Measurements from ENCODE around the gene CDC27.
"Not testable (repeated sequence)": the region's sequence is repeated elsewhere in the genome, so short reads cannot be mapped to it uniquely, and the experiment has no call there.

The CDC27 gene

GRCh38 chr17:47126835-47127234, 62.3 kb downstream of the CDC27 start:
- H2AK5ac ChIP-seq (ENCODE audit: low read length, severe bottlenecking); H4K91ac ChIP-seq (ENCODE audit: low read length); H3K23ac ChIP-seq (ENCODE audit: low read length in 2 of 2); H3K27me3 ChIP-seq (ENCODE audit: control insufficient read depth in 1 of 2, insufficient read depth in 1 of 2, low read length in 2 of 2); H2BK15ac ChIP-seq (ENCODE audit: low read depth, poor library complexity, severe bottlenecking); H3K18ac ChIP-seq (ENCODE audit: low read depth in 1 of 2, low read length in 2 of 2); H3K9me3 ChIP-seq (ENCODE audit: control insufficient read depth, low read length); DNase-seq; H2AFZ ChIP-seq (ENCODE audit: low read depth, low read length); H3K4me1 ChIP-seq (ENCODE audit: control insufficient read depth, insufficient read depth, low read depth, low read length); H3K14ac ChIP-seq (ENCODE audit: low read length in 2 of 2); H3K79me1 ChIP-seq (replicated peaks; ENCODE audit: low read length, poor library complexity, severe bottlenecking); H3K9ac ChIP-seq (ENCODE audit: low read length); H2BK12ac ChIP-seq (ENCODE audit: low read length in 2 of 2); H3K4me2 ChIP-seq (ENCODE audit: low read length, poor library complexity, severe bottlenecking); H3K4ac ChIP-seq (ENCODE audit: low read depth in 1 of 2, low read length in 2 of 2); H2BK120ac ChIP-seq (ENCODE audit: low read depth, low read length); H3K4me3 ChIP-seq (ENCODE audit: insufficient read depth in 1 of 2, low read depth in 1 of 2, low read length in 2 of 2); H3K27ac ChIP-seq (ENCODE audit: low read length, poor library complexity, severe bottlenecking): not testable (repeated sequence)
- Histone ChIP-seq H3K36me3 (ENCODE audit: control insufficient read depth in 1 of 2, insufficient read depth in 2 of 2, low read depth in 1 of 2, low read length in 2 of 2) (peaks cover 38 to 87% of the 10 kb centered on the region in 2 experiments), H2BK5ac (ENCODE audit: low read depth, low read length, poor library complexity, severe bottlenecking) (peak overlapping the region; percentile 44), H4K8ac (ENCODE audit: low read length) (peak overlapping the region; percentile 37)
- 100% methylated on average over 3 of the region's 3 CpGs for WGBS

GRCh38 chr17:47123262-47123661, 65.8 kb downstream of the CDC27 start:
- not testable (repeated sequence) for H3K4me2 ChIP-seq (ENCODE audit: low read length, poor library complexity, severe bottlenecking); H2AFZ ChIP-seq (ENCODE audit: low read depth, low read length); H3K18ac ChIP-seq (ENCODE audit: low read depth in 1 of 2, low read length in 2 of 2); H2BK12ac ChIP-seq (ENCODE audit: low read length in 2 of 2); H2BK15ac ChIP-seq (ENCODE audit: low read depth, poor library complexity, severe bottlenecking); H3K14ac ChIP-seq (ENCODE audit: low read length in 2 of 2); H2AK5ac ChIP-seq (ENCODE audit: low read length, severe bottlenecking); H3K4me3 ChIP-seq (ENCODE audit: insufficient read depth in 1 of 2, low read depth in 1 of 2, low read length in 2 of 2); H4K91ac ChIP-seq (ENCODE audit: low read length); H3K9me3 ChIP-seq (ENCODE audit: control insufficient read depth, low read length); H3K79me1 ChIP-seq (replicated peaks; ENCODE audit: low read length, poor library complexity, severe bottlenecking); H2BK120ac ChIP-seq (ENCODE audit: low read depth, low read length); DNase-seq; H3K27ac ChIP-seq (ENCODE audit: low read length, poor library complexity, severe bottlenecking); H3K4me1 ChIP-seq (ENCODE audit: control insufficient read depth, insufficient read depth, low read depth, low read length); H4K8ac ChIP-seq (ENCODE audit: low read length); H3K4ac ChIP-seq (ENCODE audit: low read depth in 1 of 2, low read length in 2 of 2); H3K23ac ChIP-seq (ENCODE audit: low read length in 2 of 2); H3K9ac ChIP-seq (ENCODE audit: low read length); H3K27me3 ChIP-seq (ENCODE audit: control insufficient read depth in 1 of 2, insufficient read depth in 1 of 2, low read length in 2 of 2); H2BK5ac ChIP-seq (ENCODE audit: low read depth, low read length, poor library complexity, severe bottlenecking)
- peaks cover 30 to 88% of the 10 kb centered on the region in 2 experiments for H3K36me3 ChIP-seq (ENCODE audit: control insufficient read depth in 1 of 2, insufficient read depth in 2 of 2, low read depth in 1 of 2, low read length in 2 of 2)
- 100% methylated on average over 2 of the region's 2 CpGs for WGBS

GRCh38 chr17:47120521-47121095, 68.5 kb downstream of the CDC27 start:
- Histone ChIP-seq H3K18ac (ENCODE audit: low read depth in 1 of 2, low read length in 2 of 2) (no peak overlapping the region), H3K4me1 (ENCODE audit: control insufficient read depth, insufficient read depth, low read depth, low read length) (no peaks in the 10 kb centered on the region), H3K79me1 (replicated peaks; ENCODE audit: low read length, poor library complexity, severe bottlenecking) (no peaks in the 10 kb centered on the region), H2AK5ac (ENCODE audit: low read length, severe bottlenecking) (no peak overlapping the region), H4K91ac (ENCODE audit: low read length) (no peak overlapping the region), H3K9me3 (ENCODE audit: control insufficient read depth, low read length) (no peaks in the 10 kb centered on the region), H2AFZ (ENCODE audit: low read depth, low read length) (no peak overlapping the region), H2BK12ac (ENCODE audit: low read length in 2 of 2) (no peak overlapping the region), H3K4me2 (ENCODE audit: low read length, poor library complexity, severe bottlenecking) (no peak overlapping the region), H3K4me3 (ENCODE audit: insufficient read depth in 1 of 2, low read depth in 1 of 2, low read length in 2 of 2) (no peak overlapping the region), H4K8ac (ENCODE audit: low read length) (no peak overlapping the region), H3K27me3 (ENCODE audit: control insufficient read depth in 1 of 2, insufficient read depth in 1 of 2, low read length in 2 of 2) (no peaks in the 10 kb centered on the region), H3K9ac (ENCODE audit: low read length) (no peak overlapping the region), H2BK120ac (ENCODE audit: low read depth, low read length) (no peak overlapping the region), H3K36me3 (ENCODE audit: control insufficient read depth in 1 of 2, insufficient read depth in 2 of 2, low read depth in 1 of 2, low read length in 2 of 2) (peaks cover 20 to 79% of the 10 kb centered on the region in 2 experiments), H2BK15ac (ENCODE audit: low read depth, poor library complexity, severe bottlenecking) (no peak overlapping the region), H2BK5ac (ENCODE audit: low read depth, low read length, poor library complexity, severe bottlenecking) (no peak overlapping the region), H3K27ac (ENCODE audit: low read length, poor library complexity, severe bottlenecking) (peak overlapping the region; percentile 78), H3K23ac (ENCODE audit: low read length in 2 of 2) (no peak overlapping the region), H3K4ac (ENCODE audit: low read depth in 1 of 2, low read length in 2 of 2) (no peak overlapping the region), H3K14ac (ENCODE audit: low read length in 2 of 2) (no peak overlapping the region)
- WGBS: 71% methylated on average over 5 of the region's 5 CpGs
- DNase-seq: peak; percentile 55

GRCh38 chr17:47119746-47120520, 69.2 kb downstream of the CDC27 start:
- H3K4me3 ChIP-seq (ENCODE audit: insufficient read depth in 1 of 2, low read depth in 1 of 2, low read length in 2 of 2): no peak overlapping the region
- H3K36me3 ChIP-seq (ENCODE audit: control insufficient read depth in 1 of 2, insufficient read depth in 2 of 2, low read depth in 1 of 2, low read length in 2 of 2): peaks cover 13 to 73% of the 10 kb centered on the region in 2 experiments
- no peak overlapping the region for H4K91ac ChIP-seq (ENCODE audit: low read length)
- H3K9me3 ChIP-seq (ENCODE audit: control insufficient read depth, low read length): no peaks in the 10 kb centered on the region
- peak overlapping the region; percentile 78 for H3K27ac ChIP-seq (ENCODE audit: low read length, poor library complexity, severe bottlenecking)
- no peak overlapping the region for H3K4me2 ChIP-seq (ENCODE audit: low read length, poor library complexity, severe bottlenecking)
- H3K14ac ChIP-seq (ENCODE audit: low read length in 2 of 2): no peak overlapping the region
- no peak overlapping the region for H3K9ac ChIP-seq (ENCODE audit: low read length)
- no peak overlapping the region for H3K4ac ChIP-seq (ENCODE audit: low read depth in 1 of 2, low read length in 2 of 2)
- peak; percentile 54 for DNase-seq
- no peak overlapping the region for H2AK5ac ChIP-seq (ENCODE audit: low read length, severe bottlenecking)
- WGBS: 57% methylated on average over 2 of the region's 2 CpGs
- no peak overlapping the region for H4K8ac ChIP-seq (ENCODE audit: low read length)
- no peaks in the 10 kb centered on the region for H3K79me1 ChIP-seq (replicated peaks; ENCODE audit: low read length, poor library complexity, severe bottlenecking)
- no peak overlapping the region for H2BK120ac ChIP-seq (ENCODE audit: low read depth, low read length)
- no peak overlapping the region for H3K23ac ChIP-seq (ENCODE audit: low read length in 2 of 2)
- no peak overlapping the region for H2BK5ac ChIP-seq (ENCODE audit: low read depth, low read length, poor library complexity, severe bottlenecking)
- H2BK15ac ChIP-seq (ENCODE audit: low read depth, poor library complexity, severe bottlenecking): no peak overlapping the region
- H3K4me1 ChIP-seq (ENCODE audit: control insufficient read depth, insufficient read depth, low read depth, low read length): no peaks in the 10 kb centered on the region
- no peak overlapping the region for H2AFZ ChIP-seq (ENCODE audit: low read depth, low read length)
- no peak overlapping the region for H2BK12ac ChIP-seq (ENCODE audit: low read length in 2 of 2)
- no peak overlapping the region for H3K18ac ChIP-seq (ENCODE audit: low read depth in 1 of 2, low read length in 2 of 2)
- no peaks in the 10 kb centered on the region for H3K27me3 ChIP-seq (ENCODE audit: control insufficient read depth in 1 of 2, insufficient read depth in 1 of 2, low read length in 2 of 2)
